ENCODE measurements around the gene HACE1.

Gene HACE1

GRCh38 chr6:104736545-104736944, 123.2 kb downstream of the HACE1 start:
- DNase-seq, result no peak

- no peak for DNase-seq
Observed at GRCh38 chr6:104730450-104730849, 129.3 kb downstream of the HACE1 start.

- DNase-seq, result no peak
Observed at GRCh38 chr6:104729433-104729832, 130.3 kb downstream of the HACE1 start.

- DNase-seq, result peak; percentile 22
Observed at GRCh38 chr6:104728448-104728847, 131.3 kb downstream of the HACE1 start.

- DNase-seq, result peak; percentile 21
Observed at GRCh38 chr6:104718672-104719071, 141.0 kb downstream of the HACE1 start.

- no peak for DNase-seq
Observed at GRCh38 chr6:104716858-104717257, 142.9 kb downstream of the HACE1 start.

GRCh38 chr6:104714796-104715195, 144.9 kb downstream of the HACE1 start:
- DNase-seq, result no peak

GRCh38 chr6:104713982-104714381, 145.7 kb downstream of the HACE1 start:
- DNase-seq, result no peak

GRCh38 chr6:104711371-104711770, 148.3 kb downstream of the HACE1 start:
- DNase-seq, result peak; percentile 70

GRCh38 chr6:104710543-104711335, 149.0 kb downstream of the HACE1 start:
- DNase-seq, result no peak

GRCh38 chr6:104705916-104706442, 153.7 kb downstream of the HACE1 start:
- DNase-seq, result no peak

- DNase-seq, result peak; percentile 71
Observed at GRCh38 chr6:104705095-104705707, 154.5 kb downstream of the HACE1 start.

- DNase-seq, result no peak
Observed at GRCh38 chr6:104704191-104704590, 155.5 kb downstream of the HACE1 start.

GRCh38 chr6:104702126-104702841, 157.4 kb downstream of the HACE1 start:
- no peak for DNase-seq

- DNase-seq, result no peak
Observed at GRCh38 chr6:104700371-104701185, 159.1 kb downstream of the HACE1 start.

- no peak for DNase-seq
Observed at GRCh38 chr6:104699593-104700329, 160.0 kb downstream of the HACE1 start.

GRCh38 chr6:104698979-104699378, 160.7 kb downstream of the HACE1 start:
- DNase-seq, result no peak

- no peak for DNase-seq
Observed at GRCh38 chr6:104692008-104692407, 167.7 kb downstream of the HACE1 start.

GRCh38 chr6:104689551-104690205, 170.0 kb downstream of the HACE1 start:
- peak; percentile 61 for DNase-seq

GRCh38 chr6:104688283-104688969, 171.3 kb downstream of the HACE1 start:
- no peak for DNase-seq

All from fibroblast of upper back skin (primary cell).